Fibroblast of skin of left biceps (primary cell): ENCODE measurements around the gene NDUFB3.

ENCODE experiments used
- DNase-seq, 2 experiments: peaks; one replicate each; pipeline ENCODE4 v3.0.0-alpha.2; 2013; ENCODE audit warnings: low read depth in 2 of 2

Gene NDUFB3

DNA sequence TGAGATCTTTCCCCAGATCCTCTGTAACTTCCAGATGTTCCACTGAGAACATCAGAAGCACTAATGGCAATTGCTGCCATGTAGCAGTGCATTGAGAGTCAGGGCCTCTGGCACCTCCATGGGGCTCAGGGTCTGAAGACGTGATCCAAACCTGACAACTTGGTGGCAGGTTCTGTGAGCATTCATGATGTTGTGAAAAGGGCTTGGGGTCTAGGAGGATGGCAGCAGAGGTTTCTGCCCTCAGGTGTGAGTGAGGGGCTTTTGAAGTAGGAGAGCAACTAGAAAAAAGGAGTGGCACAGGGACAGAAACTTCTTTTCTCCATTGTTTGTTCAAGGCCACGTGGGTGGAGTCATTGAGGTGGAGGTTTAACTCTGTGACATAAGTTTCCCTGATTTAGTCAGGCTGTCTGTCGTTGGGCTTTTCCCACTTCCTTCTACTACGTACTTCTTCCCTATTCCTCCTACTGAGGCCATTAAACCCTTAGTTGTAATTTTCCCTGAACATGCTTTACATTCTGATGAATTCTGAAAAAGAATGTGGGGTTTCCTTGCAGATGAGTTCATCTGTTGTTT lies 57.2 kb downstream of the NDUFB3 start:
- DNase-seq, result peak in 1 of 2 experiments; percentile 51

DNA sequence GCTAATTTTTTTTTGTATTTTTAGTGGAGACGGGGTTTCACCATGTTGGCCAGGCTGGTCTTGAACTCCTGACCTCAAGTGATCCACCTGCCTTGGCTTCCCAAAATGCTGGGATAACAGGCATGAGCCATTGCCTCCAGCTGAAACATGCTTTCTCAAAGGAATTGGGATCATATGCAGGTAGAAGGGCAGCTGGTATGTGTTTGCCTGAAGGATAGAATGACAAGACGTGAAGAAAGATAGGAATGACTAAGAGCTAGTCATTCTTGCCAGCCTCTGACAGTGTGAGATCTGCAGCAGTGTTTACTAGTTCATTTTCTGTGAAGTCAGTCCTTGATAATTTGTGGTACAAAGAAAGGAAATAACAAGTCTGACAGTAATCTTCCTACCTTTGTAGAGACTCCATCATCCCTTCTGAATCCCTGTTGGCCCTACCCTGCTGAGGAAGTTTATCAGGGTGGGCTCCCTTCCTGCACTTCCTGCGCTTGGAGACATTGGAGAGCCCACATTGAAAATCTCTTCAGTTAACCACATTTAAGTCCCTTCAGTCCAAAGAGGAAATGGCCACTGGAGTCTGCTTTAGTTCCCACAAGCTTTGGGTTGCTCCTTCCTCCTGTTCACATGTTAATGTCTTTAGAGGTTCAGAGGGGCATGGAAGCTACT lies 58.9 kb downstream of the NDUFB3 start:
- DNase-seq, result peak in 1 of 2 experiments; percentile 23

DNA sequence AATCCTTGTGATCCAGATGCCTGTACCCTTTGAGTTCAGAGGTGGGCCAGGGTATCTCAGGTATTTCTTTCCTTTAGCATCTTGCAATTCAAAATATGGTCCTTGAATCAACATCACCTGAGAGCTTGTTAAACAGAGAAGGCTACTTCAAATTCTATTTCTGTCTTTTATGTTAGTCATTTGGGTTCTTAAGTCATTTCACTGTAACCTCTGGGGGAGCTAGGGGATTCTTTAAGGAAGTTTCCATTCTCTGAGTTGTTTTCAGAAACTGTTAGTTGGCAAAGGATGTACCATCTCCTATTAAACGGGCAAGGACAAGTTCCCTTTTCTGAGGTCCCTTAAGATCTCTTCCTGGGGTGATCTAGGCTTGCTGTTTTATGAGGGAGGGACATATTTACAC lies 60.7 kb downstream of the NDUFB3 start:
- no peak for DNase-seq
